NCI-H1092 treated with DMSO at 0.1 percent for 48 hours (cell line): ENCODE measurements around the gene LRRC56.

Source experiments
- DNase-seq: peaks from one replicate; lab custom pipeline; 2025; lab: John Stamatoyannopoulos, UW

LRRC56 gene

DNA sequence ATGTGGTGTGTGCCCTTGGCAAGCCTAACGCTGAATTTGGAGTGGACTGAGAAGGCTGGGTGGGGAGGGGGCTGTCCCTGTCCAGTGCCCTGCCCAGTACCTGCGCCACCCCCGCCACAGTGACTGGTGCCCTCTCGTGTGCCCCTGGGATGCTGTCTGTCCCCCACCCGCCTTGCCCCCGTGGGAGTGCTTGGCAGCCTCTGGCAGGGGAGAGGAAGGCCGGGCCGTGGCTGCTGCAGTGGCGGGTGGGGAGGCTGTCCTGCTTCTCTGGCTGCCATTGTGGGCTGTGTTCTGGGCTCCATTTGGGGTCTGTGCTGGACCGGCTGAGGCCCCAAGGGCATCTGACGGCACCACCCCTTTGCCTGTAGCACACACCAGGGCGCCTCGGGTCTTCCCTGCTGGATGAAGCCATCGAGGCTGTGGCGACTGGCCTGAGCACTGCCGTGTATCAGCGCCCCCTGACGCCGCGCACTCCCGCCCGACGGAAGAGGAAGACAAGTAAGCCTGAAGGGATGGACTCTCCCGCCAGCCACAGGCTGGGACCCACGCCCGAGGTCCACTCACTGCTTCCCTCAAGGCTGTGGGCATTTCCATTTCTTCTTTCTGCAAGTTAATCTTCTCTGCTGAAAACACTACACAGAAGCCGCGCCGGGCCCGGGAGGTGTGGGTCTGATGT lies 60.8 kb downstream of the LRRC56 start:
- no peak for DNase-seq

GRCh38 chr11:601573-602245 lies 64.4 kb downstream of the LRRC56 start:
- DNase-seq: no peak

DNA sequence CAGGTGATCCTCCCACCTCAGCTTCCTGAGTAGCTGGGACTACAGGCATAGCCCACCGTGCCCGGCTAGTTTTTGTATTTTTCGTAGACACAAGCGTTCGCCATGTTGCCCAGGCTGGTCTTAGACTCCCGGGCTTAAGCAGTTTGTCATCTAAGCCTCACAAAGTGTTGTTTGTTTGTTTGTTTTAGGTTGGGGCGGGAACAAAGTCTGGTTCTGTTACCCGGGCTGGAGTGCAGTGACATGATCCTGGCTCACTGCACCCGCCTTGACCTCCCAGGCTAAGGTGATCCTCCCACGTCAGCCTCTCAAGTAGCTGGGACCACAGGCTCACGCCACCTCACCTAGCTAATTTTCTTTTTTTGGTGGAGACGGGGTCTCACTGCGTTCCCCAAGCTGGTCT lies 65.8 kb downstream of the LRRC56 start:
- no peak for DNase-seq
